NCI-H460 (cell line): ENCODE data around the gene PBRM1. TPM values are rescaled to one million over a fixed set of nuclear protein-coding genes. Genes with fewer than 3 reads are reported as not detected.

Source experiments
- DNase-seq: peaks from one replicate; pipeline ENCODE4 v3.0.0-alpha.2; 2016; ENCODE audit warnings: low read depth; ENCODE audit errors: extremely low read depth
- total RNA-seq: library from RNA; depleted of rRNA; stranded (reverse); fragments of >200 nt; shearing (Covaris generic); gene quantifications from 2 replicates; pipeline ENCODE4 v1.2.3, GENCODE V29; 2014

The PBRM1 gene
- total RNA-seq, 1 experiment from 2014 or later = 38.2 TPM

DNA sequence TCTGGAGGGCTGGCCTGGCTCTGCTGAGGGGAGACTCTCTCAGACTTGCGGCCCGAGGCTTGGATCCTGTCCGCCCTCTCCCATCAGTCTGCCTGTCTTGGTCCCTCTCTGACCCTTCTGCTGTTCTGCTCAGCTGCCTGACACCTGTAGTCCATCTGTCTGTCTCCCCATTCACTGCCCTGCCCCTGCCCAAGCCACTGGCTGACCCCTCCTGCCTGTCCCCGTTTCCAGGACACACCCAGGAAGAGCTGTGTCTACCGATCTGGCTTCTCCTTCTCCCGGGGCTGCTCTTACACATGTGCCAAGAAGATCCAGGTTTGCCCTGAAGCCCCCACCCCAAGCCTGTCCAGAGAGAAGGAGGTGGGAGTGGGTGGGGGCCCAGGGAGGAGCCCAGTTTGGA, 170.5 kb downstream of the PBRM1 start:
- no peak for DNase-seq

GRCh38 chr3:52514576-52514975, 171.1 kb downstream of the PBRM1 start:
- DNase-seq = no peak

DNA sequence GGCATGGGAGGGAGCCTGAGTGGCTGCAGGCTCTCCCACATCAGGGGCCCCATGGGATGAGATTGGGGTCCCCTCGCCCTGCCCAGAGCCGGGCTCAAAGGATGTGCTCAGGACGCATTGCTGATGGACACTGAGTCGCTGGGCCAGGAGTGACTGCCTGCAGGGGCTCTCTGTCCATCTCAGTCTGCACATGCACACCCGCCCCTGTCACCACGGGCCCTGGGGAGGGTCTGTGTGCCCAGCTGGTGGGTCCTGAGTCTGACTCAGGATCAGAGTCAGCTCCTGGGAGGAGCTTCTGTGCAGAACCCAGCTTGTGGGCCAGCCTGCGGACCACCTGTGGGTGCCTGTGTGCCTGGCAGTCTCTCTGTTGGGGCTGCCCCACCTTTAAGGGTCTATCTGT, 172.4 kb downstream of the PBRM1 start:
- no peak for DNase-seq

DNA sequence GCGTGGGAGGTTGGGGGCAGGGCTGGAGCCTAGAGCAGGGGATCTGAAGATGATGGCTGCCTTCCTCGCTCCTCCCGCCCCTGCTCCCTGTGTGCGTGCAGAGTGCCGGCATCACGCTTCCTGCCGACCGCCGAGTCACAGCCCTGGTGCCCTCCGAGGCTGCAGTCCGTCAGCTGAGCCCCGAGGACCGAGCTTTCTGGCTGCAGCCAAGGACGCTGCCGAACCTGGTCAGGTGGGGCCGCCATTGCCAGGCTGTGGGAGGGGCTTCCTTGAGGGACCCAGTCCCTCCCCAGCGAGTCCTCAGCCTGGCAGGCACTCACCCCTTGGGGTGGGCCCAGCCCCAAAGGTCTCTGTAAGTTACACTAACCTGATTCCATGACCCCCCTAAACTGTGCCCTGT, 173.0 kb downstream of the PBRM1 start:
- no peak for DNase-seq

GRCh38 chr3:52512105-52512504, 173.6 kb downstream of the PBRM1 start:
- DNase-seq = no peak

GRCh38 chr3:52511509-52511908, 174.2 kb downstream of the PBRM1 start:
- DNase-seq = no peak

GRCh38 chr3:52509753-52510328, 175.9 kb downstream of the PBRM1 start:
- DNase-seq = no peak

DNA sequence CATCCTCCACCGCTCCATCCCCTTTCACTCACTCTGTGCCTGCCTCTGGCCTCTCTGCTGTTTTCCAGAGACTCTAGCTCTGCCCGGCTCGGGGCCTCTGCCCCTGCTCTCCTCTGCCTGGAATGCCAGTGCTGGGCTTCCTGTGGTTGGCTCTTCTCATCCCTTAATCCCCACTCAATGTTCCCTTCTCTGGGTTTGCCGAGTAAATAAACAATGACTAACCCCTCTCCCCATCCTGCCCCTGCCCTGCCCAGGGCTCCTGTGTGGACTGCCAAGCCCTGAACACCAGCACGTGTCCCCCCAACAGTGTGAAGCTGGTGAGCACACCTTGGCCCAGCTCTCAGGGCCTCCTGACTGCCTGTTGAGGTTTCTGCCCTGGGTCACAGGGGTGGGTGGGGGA, 178.4 kb downstream of the PBRM1 start:
- no peak for DNase-seq

GRCh38 chr3:52506266-52506966, 179.3 kb downstream of the PBRM1 start:
- no peak for DNase-seq

DNA sequence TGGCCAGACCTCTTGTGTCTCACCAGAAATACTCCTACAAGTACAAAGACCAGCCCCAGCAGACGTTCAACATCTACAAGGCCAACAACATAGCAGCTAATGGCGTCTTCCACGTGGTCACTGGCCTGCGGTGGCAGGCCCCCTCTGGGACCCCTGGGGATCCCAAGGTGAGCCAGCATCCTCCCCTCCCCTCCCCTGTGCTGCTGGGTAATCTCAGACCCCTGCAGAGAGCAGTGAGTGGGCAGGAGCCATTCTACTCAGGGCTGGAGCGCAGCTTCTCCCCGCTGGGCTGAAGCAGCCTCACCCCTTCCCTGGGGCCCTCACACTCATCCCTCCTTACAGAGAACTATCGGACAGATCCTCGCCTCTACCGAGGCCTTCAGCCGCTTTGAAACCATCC, 180.7 kb downstream of the PBRM1 start:
- no peak for DNase-seq

- DNase-seq = no peak
Observed at GRCh38 chr3:52503788-52504424, 181.8 kb downstream of the PBRM1 start.

GRCh38 chr3:52502808-52503350, 182.8 kb downstream of the PBRM1 start:
- no peak for DNase-seq

DNA sequence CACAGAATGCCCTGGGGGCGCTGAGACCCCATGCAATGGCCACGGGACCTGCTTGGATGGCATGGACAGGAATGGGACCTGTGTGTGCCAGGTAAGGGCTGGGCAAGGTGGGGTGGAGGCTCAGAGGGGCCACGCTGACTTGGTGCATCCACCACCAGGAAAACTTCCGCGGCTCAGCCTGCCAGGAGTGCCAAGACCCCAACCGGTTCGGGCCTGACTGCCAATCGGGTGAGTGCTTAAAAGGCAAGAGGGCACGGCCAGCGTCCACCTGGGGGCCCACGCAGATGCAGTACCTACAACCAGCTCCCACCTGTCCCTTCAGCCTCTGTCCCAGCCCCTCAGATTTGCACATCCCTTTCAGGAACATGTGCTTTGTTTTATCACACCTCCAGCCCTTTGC, 183.7 kb downstream of the PBRM1 start:
- no peak for DNase-seq

DNA sequence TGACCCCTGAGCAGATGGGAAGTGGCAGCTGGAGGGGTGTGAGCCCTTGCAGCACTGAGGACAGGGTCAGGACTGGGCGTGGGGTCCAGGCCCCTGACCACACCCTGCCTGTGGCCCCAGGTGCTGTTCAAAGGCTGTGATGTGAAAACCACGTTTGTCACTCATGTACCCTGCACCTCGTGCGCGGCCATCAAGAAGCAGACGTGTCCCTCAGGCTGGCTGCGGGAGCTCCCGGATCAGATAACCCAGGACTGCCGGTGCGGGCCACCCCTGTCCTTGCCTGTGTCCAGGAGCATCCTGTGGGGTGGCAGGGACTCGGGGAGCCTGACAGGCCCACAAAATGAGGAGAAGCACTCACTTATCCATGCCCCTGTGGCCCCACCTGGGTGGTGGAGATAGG, 184.7 kb downstream of the PBRM1 start:
- DNase-seq = no peak

DNA sequence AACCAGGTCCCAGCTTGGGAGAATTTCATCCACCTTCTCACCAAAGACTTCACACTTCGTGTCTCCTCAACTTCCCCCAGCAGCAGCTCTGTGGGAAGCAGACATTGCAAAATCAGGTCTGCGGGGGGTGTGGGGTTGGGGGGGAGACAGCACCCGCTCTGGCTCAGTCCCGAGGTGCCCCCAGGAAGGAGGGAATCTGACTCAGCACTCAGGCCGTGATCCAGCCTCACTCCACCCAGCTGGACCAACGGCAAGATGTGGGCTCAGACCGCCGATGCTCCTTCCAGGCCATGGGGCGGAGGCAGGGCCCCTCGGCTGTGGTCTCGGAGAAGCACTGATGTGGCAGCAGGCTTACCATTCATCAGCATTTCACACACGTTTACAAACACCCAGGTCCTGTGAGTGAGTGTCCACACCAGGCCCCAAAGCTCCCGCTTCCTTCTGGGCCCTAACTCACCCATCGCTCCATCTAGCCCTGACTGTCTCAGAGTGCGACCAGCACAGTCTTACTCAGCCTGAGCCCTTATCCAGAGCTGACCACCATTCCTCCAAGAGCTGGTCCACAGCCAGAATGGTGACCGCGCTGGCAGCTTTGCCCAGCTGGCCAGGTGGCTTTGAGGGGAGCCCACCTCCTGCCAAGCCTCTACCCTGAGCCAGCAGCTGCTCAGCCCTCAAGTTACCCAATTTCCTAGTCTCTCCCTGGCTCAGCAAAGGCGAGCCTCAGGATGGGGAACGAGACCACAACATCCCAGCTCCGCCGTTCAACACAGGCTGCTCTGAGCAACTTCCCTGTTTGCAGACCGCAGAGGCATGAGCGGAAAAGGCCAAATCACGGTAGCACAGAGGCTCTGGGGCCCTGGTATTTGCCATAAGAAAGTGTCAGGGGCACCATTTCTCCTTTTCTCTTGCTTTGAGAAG, 187.3 kb downstream of the PBRM1 start:
- DNase-seq = no peak

GRCh38 chr3:52495777-52496602, 189.7 kb downstream of the PBRM1 start:
- DNase-seq = no peak
